ENCODE results near the gene IL17RE.

DNA sequence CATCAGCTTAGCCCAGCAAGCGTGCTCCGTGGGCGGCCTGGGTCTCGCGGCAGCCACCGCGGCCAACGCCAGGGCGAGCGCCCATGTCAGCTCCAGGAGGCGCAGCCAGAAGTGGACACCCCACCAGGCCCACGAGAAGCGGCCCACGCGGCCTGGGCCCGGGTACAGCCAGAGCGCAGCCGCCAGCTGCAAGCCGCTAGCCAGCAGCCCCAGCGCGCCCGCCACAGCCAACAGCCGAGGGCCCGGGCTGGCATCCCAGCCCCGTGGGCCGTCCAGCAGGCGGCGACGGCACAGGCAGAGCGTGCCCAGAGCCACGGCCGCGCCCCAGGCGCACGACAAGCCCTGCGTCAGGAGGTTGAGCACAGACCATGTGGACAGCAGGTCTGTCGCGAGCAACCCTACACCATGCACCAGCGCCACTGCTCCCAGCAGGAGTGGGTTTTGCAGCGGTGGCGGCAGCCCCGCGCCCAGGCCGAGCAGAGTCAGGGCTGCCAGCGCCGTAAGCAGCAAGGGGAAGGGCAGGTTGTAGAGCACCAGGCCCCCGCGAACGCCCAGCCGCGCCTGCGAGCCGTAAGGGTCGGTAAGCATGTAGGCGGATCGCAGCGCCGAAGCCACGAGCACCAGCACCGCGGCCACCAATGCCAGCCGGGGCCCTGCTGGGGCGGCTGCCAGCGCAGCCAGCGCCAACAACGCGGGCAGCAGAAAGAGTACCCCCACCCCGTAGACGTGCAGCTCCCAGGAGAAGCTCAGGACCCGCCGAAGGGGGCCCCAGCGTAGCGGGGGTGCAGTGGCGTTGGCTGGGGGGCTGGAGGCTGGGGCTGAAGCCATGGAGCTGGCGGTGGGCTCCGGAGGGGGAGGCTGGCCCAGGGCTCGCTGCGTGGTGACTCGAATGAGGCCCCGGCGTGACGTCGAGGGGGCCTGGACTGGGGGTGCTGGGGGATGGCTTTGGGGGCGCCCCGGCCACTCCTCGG is 44.7 kb downstream of the IL17RE start:
- TF ChIP-seq CBX3 (IDR thresholded peaks at IDR 0.05; ENCODE audit: borderline replicate concordance in 1 of 2, low read length in 2 of 2) (no peak), SMARCC2 (IDR thresholded peaks at IDR 0.05; ENCODE audit: low read depth) (no peak), SIRT6 (IDR thresholded peaks at IDR 0.05; ENCODE audit: low read depth, low read length) (no peak), SMARCA4 (IDR thresholded peaks at IDR 0.05) (no peak), HNRNPLL (IDR thresholded peaks at IDR 0.05; ENCODE audit: low read depth, low read length, poor library complexity, severe bottlenecking) (no peak), ELF4 (CRISPR knock-in tag; IDR thresholded peaks at IDR 0.05) (no peak), GABPA (tag; conservative IDR thresholded peaks at IDR 0.05; ENCODE audit: low read depth) (no peak), RNF219 (CRISPR knock-in tag; IDR thresholded peaks at IDR 0.05) (no peak), TAF1 (IDR thresholded peaks at IDR 0.05; ENCODE audit: control insufficient read depth, extremely low read depth, insufficient read depth, low read length, severe bottlenecking) (no peak)
- TF ChIP-seq, protein P1, sequence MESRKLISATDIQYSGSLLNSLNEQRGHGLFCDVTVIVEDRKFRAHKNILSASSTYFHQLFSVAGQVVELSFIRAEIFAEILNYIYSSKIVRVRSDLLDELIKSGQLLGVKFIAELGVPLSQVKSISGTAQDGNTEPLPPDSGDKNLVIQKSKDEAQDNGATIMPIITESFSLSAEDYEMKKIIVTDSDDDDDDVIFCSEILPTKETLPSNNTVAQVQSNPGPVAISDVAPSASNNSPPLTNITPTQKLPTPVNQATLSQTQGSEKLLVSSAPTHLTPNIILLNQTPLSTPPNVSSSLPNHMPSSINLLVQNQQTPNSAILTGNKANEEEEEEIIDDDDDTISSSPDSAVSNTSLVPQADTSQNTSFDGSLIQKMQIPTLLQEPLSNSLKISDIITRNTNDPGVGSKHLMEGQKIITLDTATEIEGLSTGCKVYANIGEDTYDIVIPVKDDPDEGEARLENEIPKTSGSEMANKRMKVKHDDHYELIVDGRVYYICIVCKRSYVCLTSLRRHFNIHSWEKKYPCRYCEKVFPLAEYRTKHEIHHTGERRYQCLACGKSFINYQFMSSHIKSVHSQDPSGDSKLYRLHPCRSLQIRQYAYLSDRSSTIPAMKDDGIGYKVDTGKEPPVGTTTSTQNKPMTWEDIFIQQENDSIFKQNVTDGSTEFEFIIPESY (CRISPR knock-in tag; IDR thresholded peaks at IDR 0.05) = peak; percentile 94
- TF ChIP-seq, protein P2, sequence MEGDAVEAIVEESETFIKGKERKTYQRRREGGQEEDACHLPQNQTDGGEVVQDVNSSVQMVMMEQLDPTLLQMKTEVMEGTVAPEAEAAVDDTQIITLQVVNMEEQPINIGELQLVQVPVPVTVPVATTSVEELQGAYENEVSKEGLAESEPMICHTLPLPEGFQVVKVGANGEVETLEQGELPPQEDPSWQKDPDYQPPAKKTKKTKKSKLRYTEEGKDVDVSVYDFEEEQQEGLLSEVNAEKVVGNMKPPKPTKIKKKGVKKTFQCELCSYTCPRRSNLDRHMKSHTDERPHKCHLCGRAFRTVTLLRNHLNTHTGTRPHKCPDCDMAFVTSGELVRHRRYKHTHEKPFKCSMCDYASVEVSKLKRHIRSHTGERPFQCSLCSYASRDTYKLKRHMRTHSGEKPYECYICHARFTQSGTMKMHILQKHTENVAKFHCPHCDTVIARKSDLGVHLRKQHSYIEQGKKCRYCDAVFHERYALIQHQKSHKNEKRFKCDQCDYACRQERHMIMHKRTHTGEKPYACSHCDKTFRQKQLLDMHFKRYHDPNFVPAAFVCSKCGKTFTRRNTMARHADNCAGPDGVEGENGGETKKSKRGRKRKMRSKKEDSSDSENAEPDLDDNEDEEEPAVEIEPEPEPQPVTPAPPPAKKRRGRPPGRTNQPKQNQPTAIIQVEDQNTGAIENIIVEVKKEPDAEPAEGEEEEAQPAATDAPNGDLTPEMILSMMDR (IDR thresholded peaks at IDR 0.05 in 2 of 3, conservative IDR thresholded peaks at IDR 0.05 in 1 of 3; ENCODE audit: insufficient read depth in 2 of 3, low read depth in 1 of 3, low read length in 3 of 3) = no peak
- TF ChIP-seq, protein P3, sequence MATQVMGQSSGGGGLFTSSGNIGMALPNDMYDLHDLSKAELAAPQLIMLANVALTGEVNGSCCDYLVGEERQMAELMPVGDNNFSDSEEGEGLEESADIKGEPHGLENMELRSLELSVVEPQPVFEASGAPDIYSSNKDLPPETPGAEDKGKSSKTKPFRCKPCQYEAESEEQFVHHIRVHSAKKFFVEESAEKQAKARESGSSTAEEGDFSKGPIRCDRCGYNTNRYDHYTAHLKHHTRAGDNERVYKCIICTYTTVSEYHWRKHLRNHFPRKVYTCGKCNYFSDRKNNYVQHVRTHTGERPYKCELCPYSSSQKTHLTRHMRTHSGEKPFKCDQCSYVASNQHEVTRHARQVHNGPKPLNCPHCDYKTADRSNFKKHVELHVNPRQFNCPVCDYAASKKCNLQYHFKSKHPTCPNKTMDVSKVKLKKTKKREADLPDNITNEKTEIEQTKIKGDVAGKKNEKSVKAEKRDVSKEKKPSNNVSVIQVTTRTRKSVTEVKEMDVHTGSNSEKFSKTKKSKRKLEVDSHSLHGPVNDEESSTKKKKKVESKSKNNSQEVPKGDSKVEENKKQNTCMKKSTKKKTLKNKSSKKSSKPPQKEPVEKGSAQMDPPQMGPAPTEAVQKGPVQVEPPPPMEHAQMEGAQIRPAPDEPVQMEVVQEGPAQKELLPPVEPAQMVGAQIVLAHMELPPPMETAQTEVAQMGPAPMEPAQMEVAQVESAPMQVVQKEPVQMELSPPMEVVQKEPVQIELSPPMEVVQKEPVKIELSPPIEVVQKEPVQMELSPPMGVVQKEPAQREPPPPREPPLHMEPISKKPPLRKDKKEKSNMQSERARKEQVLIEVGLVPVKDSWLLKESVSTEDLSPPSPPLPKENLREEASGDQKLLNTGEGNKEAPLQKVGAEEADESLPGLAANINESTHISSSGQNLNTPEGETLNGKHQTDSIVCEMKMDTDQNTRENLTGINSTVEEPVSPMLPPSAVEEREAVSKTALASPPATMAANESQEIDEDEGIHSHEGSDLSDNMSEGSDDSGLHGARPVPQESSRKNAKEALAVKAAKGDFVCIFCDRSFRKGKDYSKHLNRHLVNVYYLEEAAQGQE (IDR thresholded peaks at IDR 0.05; ENCODE audit: borderline replicate concordance) = no peak
- TF ChIP-seq, protein P3 (CRISPR knock-in tag; IDR thresholded peaks at IDR 0.05; ENCODE audit: low read depth) = no peak

Measured in K562 (cell line).